CD4-positive, alpha-beta T cell (primary cell): Measurements from ENCODE around the gene SPIB. TPM values are rescaled to one million over a fixed set of nuclear protein-coding genes. Genes with fewer than 3 reads are reported as not detected.
"Not testable (repeated sequence)": the region's sequence is repeated elsewhere in the genome, so short reads cannot be mapped to it uniquely, and the experiment has no call there.

Experiments
- ATAC-seq: fragments of 200-7000 bp; cut with Tn5 transposase; one replicate; pipeline ENCODE4 v1.10.0; 2022; ENCODE audit warnings: mild to moderate bottlenecking; ENCODE audit not compliant: poor library complexity
- CTCF ChIA-PET: fragments of 350-600 bp; sonication (Branson Sonifier 250); formaldehyde crosslinking; loops from one replicate; lab custom pipeline; 2021; ENCODE audit warnings: antibody characterized with exemption, inconsistent platforms; lab: Charles Lee
- POLR2A ChIA-PET: fragments of 350-600 bp; sonication (Branson Sonifier 250); formaldehyde crosslinking; loops from one replicate; lab custom pipeline; 2021; ENCODE audit warnings: antibody characterized with exemption, inconsistent platforms; lab: Charles Lee
- DNase-seq, 14 experiments: peaks; one replicate each; pipeline ENCODE4 v3.0.0-alpha.2; 2013 to 2020; ENCODE audit warnings: mixed read lengths in 2 of 14
- H3K27ac ChIP-seq, 2 donors: one replicate each; pipeline versions ENCODE4 v1.5.1 to v1.7.0; 2013; ENCODE audit warnings: low read length in 2 of 2, low read depth in 1 of 2, mild to moderate bottlenecking in 1 of 2
- H3K27me3 ChIP-seq, 2 experiments: 1 replicate in 1 of 2; 2 replicates in 1 of 2; pipeline versions ENCODE4 v1.6.1 to v1.7.0; 2013; ENCODE audit warnings: low read length in 2 of 2, control low read depth in 1 of 2, mild to moderate bottlenecking in 1 of 2, moderate library complexity in 1 of 2; ENCODE audit not compliant: insufficient read depth in 2 of 2, control insufficient read depth in 1 of 2
- H3K36me3 ChIP-seq: one replicate; pipeline ENCODE4 v1.6.1; 2013; ENCODE audit warnings: low read length, control low read depth; ENCODE audit not compliant: insufficient read depth
- H3K4me1 ChIP-seq: one replicate; pipeline ENCODE4 v1.6.1; 2013; ENCODE audit warnings: low read length, control low read depth; ENCODE audit not compliant: insufficient read depth
- H3K4me3 ChIP-seq: one replicate; pipeline ENCODE4 v1.5.1; 2013; ENCODE audit warnings: mild to moderate bottlenecking, low read length, moderate library complexity
- H3K9me3 ChIP-seq, 2 experiments: 1 replicate in 1 of 2; 2 replicates in 1 of 2; pipeline versions ENCODE4 v1.6.1 to v1.7.0; 2013; ENCODE audit warnings: low read length in 2 of 2, mild to moderate bottlenecking in 2 of 2, control low read depth in 1 of 2, moderate library complexity in 1 of 2; ENCODE audit not compliant: control insufficient read depth in 1 of 2, insufficient read depth in 1 of 2
- H3K27ac Mint-ChIP-seq: one replicate; pipeline ENCODE4 v1.8.0; 2020; ENCODE audit warnings: mixed read lengths
- H3K27me3 Mint-ChIP-seq: one replicate; pipeline ENCODE4 v1.8.0; 2021; ENCODE audit warnings: mixed read lengths
- H3K36me3 Mint-ChIP-seq: one replicate; pipeline ENCODE4 v1.8.0; 2021; ENCODE audit warnings: low read depth, mixed read lengths
- H3K4me1 Mint-ChIP-seq: one replicate; pipeline ENCODE4 v1.8.0; 2021; ENCODE audit warnings: low read depth, mixed read lengths
- H3K4me3 Mint-ChIP-seq: one replicate; pipeline ENCODE4 v1.8.0; 2020; ENCODE audit warnings: mild to moderate bottlenecking, mixed read lengths
- H3K9me3 Mint-ChIP-seq: one replicate; pipeline ENCODE4 v1.8.0; 2020; ENCODE audit warnings: mixed read lengths
- intact Hi-C, 2 experiments: fragments of 100-400 bp; cut with DNase I in 1 of 2; cut with micrococcal nuclease in 1 of 2; formaldehyde crosslinking; loops; one replicate each; pipeline versions ENCODE4 v1.15.1 to v1.9.0; 2023 to 2025; cut with DNase I, micrococcal nuclease
- total RNA-seq, 174 experiments: library from RNA in 2 of 174; stranded (reverse) in 2 of 174; gene quantifications; one replicate each; pipeline ENCODE4 v1.2.3 and lab custom pipeline; 2021 to 2026
- TF ChIP-seq, protein P1 (sequence below): fragments of 200-600 bp; IDR thresholded peaks from one replicate; pipeline ENCODE4 v1.8.0; 2022; ENCODE audit warnings: antibody characterized with exemption, mild to moderate bottlenecking

Gene SPIB
- total RNA-seq, 2 experiments from 2014 or later = 0.42 to 0.52 TPM

DNA sequence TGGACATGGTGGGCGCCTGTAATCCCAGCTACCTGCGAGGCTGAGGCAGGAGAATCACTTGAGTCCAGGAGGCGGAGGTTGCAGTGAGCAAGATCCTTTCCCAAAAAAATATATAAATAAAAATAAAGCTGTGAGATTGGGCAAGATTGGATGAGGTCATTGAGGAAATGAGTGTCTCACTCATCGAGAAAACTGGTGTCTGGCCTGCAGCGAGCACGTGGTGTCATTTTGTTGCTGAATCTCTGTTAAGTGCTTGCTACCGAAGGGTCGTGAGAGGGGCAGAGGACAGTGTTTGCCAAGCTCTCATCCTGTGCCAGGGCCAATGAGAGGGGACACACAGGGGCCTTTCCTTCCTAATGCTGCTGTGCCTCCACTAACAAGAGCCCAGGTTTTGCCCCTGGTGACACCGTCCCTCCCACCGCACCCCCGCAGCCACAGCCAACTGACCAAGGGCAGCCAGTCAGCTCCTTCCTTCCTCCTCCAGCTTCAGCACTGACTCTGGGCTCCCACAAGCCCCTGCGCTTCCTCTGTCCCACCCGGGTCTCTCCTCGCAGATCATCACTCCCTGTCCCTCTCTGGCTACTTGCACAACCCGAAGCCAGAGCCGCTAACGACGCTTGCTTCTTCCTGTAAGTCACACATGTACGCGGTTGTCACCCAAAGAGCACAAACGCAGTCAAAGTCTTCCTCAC is 31.4 kb upstream of the SPIB start:
- H3K4me1 Mint-ChIP-seq = peaks cover 32% of the 10 kb centered on the region

DNA sequence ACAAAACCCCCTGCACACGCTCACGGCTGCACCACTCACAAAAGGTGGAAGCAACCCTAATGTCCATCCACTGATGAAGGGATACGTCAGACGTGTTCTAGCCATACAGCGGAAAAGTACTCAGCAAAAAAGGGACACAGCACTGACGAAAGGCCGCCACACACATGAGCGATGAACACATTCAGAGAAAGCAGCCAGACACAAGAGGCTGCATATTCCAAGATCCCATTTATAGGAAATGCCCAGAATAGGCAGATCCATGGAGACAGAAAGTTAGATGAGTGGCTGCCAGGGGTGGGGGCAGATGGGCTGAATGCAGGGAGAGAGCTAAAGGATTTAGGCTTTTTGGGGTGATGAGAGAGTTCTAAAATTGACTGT is 30.9 kb upstream of the SPIB start:
- Mint-ChIP-seq H3K4me1 (peaks cover 32% of the 10 kb centered on the region), H3K4me3 (peak overlapping the region; percentile 60), H3K27me3 (peaks cover 6% of the 10 kb centered on the region), H3K9me3 (no peaks in the 10 kb centered on the region), H3K27ac (peak overlapping the region; percentile 42), H3K36me3 (peaks cover 36% of the 10 kb centered on the region)
- TF ChIP-seq, protein P1, sequence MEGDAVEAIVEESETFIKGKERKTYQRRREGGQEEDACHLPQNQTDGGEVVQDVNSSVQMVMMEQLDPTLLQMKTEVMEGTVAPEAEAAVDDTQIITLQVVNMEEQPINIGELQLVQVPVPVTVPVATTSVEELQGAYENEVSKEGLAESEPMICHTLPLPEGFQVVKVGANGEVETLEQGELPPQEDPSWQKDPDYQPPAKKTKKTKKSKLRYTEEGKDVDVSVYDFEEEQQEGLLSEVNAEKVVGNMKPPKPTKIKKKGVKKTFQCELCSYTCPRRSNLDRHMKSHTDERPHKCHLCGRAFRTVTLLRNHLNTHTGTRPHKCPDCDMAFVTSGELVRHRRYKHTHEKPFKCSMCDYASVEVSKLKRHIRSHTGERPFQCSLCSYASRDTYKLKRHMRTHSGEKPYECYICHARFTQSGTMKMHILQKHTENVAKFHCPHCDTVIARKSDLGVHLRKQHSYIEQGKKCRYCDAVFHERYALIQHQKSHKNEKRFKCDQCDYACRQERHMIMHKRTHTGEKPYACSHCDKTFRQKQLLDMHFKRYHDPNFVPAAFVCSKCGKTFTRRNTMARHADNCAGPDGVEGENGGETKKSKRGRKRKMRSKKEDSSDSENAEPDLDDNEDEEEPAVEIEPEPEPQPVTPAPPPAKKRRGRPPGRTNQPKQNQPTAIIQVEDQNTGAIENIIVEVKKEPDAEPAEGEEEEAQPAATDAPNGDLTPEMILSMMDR = no peak
- no peak overlapping the region for H3K27ac ChIP-seq
- H3K36me3 ChIP-seq = peaks cover 7% of the 10 kb centered on the region
- H3K9me3 ChIP-seq = no peaks in the 10 kb centered on the region
- ChIA-PET CTCF (no interaction called here), POLR2A (no interaction called here)
- ATAC-seq (no peak), DNase-seq (no peak)
- intact Hi-C loops = no loop called here
- H3K27me3 ChIP-seq = no peaks in the 10 kb centered on the region
- peaks cover 19% of the 10 kb centered on the region for H3K4me1 ChIP-seq
- no peak overlapping the region for H3K4me3 ChIP-seq

More for the DNA sequence above, 31.4 kb upstream of the SPIB start:
- TF ChIP-seq, protein P1 = no peak
- H3K27ac Mint-ChIP-seq = peak overlapping the region; percentile 42
- peak overlapping the region; percentile 60 for H3K4me3 Mint-ChIP-seq
- Histone ChIP-seq H3K4me1 (peaks cover 19% of the 10 kb centered on the region), H3K4me3 (no peak overlapping the region), H3K27me3 (no peaks in the 10 kb centered on the region), H3K9me3 (no peaks in the 10 kb centered on the region), H3K27ac (no peak overlapping the region), H3K36me3 (peaks cover 12% of the 10 kb centered on the region)
- ATAC-seq = no peak
- H3K27me3 Mint-ChIP-seq = peaks cover 6% of the 10 kb centered on the region
- POLR2A ChIA-PET = no interaction called here
- CTCF ChIA-PET = no interaction called here
- no peaks in the 10 kb centered on the region for H3K9me3 Mint-ChIP-seq
- H3K36me3 Mint-ChIP-seq = peaks cover 40% of the 10 kb centered on the region
- intact Hi-C loops = no loop called here
- peak in 2 of 14 experiments; percentile 44 to 57 for DNase-seq

DNA sequence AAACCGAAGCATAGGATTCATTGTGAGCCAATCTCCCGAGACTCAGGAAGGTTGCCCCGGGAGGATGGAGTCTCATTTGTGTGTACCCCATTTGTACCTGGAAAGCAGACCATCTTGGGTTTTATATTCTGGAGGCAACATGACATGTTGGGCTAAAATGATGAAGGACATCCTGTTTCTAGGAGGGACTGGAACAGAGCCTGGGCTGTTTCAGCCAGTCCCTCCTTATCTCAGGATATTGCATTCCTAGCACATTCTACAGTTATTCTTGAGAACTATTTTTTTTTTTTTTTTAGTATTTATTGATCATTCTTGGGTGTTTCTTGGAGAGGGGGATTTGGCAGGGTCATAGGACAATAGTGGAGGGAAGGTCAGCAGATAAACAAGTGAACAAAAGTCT is 28.4 kb upstream of the SPIB start:
- H3K27me3 Mint-ChIP-seq, POLR2A ChIA-PET, H3K9me3 ChIP-seq, H3K4me1 ChIP-seq, H3K27ac ChIP-seq, DNase-seq, H3K4me1 Mint-ChIP-seq, ATAC-seq, H3K27ac Mint-ChIP-seq, H3K36me3 ChIP-seq, H3K4me3 Mint-ChIP-seq, H3K27me3 ChIP-seq, CTCF ChIA-PET, H3K9me3 Mint-ChIP-seq, H3K4me3 ChIP-seq, intact Hi-C loops: not testable (repeated sequence)
- peaks cover 25% of the 10 kb centered on the region for H3K36me3 Mint-ChIP-seq

DNA sequence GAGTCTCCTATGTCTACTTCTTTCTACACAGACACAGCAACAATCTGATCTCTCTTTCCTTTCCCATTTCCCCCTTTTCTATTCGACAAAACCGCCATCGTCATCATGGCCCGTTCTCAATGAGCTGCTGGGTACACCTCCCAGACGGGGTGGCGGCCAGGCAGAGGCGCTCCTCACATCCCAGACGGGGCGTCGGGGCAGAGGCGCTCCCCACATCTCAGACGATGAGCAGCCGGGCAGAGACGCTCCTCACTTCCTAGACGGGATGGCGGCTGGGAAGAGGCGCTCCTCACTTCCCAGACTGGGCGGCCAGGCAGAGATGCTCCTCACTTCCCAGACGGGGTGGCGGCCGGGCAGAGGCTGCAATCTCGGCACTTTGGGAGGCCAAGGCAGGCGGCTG is 27.8 kb upstream of the SPIB start:
- H3K4me1 Mint-ChIP-seq, H3K27ac ChIP-seq, H3K4me3 ChIP-seq, CTCF ChIA-PET, POLR2A ChIA-PET, H3K36me3 ChIP-seq, H3K27me3 ChIP-seq, H3K4me3 Mint-ChIP-seq, H3K27ac Mint-ChIP-seq, H3K9me3 ChIP-seq, H3K4me1 ChIP-seq, ATAC-seq, DNase-seq, H3K9me3 Mint-ChIP-seq, intact Hi-C loops, H3K27me3 Mint-ChIP-seq: not testable (repeated sequence)
- H3K36me3 Mint-ChIP-seq = peaks cover 29% of the 10 kb centered on the region
